AG04449 (cell line): ENCODE data around the gene NBEAL1.
"Not testable (repeated sequence)": the region's sequence is repeated elsewhere in the genome, so short reads cannot be mapped to it uniquely, and the experiment has no call there.

Source experiments
- CTCF ChIA-PET: fragments of 350-600 bp; formaldehyde crosslinking; extraction: SDS; loops from one replicate; lab custom pipeline; 2021; ENCODE audit warnings: antibody characterized with exemption; lab: Yijun Ruan, JAX
- POLR2A ChIA-PET: fragments of 400-600, 350-600 bp; formaldehyde crosslinking; extraction: SDS; loops from one replicate; lab custom pipeline; 2020; ENCODE audit warnings: antibody characterized with exemption, inconsistent platforms; lab: Yijun Ruan, JAX
- DNase-seq: peaks from one replicate; pipeline ENCODE4 v3.0.0-alpha.2; 2010; ENCODE audit warnings: low read depth, low spot score
- H3K4me3 ChIP-seq: 2 replicates; pipeline ENCODE4 v1.5.1; 2011; ENCODE audit warnings: low read depth, mild to moderate bottlenecking, control low read depth, low read length
- TF ChIP-seq, protein P1 (sequence below): IDR thresholded peaks from one replicate; pipeline ENCODE4 v1.5.1; 2011; ENCODE audit warnings: mild to moderate bottlenecking, moderate library complexity, low read length, control low read depth, inconsistent platforms; ENCODE audit not compliant: insufficient read depth; ENCODE audit errors: missing control alignments

The NBEAL1 gene

DNA sequence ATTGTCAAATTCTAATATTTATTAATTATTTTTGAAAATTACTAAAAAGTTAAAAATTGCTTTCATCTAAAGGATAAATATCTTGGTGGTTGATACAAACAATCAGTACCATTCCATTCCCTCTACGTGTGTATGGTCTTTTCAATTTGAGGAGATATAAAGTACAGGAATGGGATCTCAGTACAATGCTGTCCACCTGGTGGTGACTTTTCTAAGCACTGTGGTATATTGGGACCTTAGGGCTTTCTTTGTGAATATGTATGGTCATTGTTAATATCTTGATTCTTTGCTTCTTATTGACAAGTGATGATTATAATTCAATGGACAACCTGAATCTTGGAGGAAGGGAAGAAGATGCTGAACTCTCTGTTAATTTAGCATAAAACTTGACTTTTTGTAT, 83.1 kb downstream of the NBEAL1 start:
- POLR2A ChIA-PET = no interaction called here
- no peak for DNase-seq
- H3K4me3 ChIP-seq = no peak overlapping the region
- CTCF ChIA-PET = no interaction called here
- TF ChIP-seq, protein P1, sequence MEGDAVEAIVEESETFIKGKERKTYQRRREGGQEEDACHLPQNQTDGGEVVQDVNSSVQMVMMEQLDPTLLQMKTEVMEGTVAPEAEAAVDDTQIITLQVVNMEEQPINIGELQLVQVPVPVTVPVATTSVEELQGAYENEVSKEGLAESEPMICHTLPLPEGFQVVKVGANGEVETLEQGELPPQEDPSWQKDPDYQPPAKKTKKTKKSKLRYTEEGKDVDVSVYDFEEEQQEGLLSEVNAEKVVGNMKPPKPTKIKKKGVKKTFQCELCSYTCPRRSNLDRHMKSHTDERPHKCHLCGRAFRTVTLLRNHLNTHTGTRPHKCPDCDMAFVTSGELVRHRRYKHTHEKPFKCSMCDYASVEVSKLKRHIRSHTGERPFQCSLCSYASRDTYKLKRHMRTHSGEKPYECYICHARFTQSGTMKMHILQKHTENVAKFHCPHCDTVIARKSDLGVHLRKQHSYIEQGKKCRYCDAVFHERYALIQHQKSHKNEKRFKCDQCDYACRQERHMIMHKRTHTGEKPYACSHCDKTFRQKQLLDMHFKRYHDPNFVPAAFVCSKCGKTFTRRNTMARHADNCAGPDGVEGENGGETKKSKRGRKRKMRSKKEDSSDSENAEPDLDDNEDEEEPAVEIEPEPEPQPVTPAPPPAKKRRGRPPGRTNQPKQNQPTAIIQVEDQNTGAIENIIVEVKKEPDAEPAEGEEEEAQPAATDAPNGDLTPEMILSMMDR = no peak

DNA sequence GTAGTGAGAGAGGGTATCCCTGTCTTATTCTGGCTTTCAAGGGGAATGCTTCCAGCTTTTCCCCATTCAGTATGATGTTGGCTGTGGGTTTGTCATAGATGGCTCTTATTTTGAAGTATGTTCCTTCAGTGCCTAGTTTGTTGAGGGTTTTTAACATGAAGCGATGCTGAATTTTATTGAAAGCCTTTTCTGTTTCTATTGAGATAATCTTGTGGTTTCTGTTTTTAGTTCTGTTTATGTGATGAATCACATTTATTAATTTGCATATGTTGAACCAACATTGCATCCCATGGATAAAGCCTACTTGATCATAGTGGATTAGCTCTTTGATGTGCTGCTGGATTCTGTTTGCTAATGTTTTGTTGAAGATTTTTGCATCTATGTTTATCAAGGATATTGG, 87.7 kb downstream of the NBEAL1 start:
- DNase-seq, POLR2A ChIA-PET, CTCF ChIA-PET, H3K4me3 ChIP-seq: not testable (repeated sequence)

GRCh38 chr2:203104273-203104672, 89.6 kb downstream of the NBEAL1 start:
- no peak overlapping the region for H3K4me3 ChIP-seq
- CTCF ChIA-PET = interaction anchor here (1.0 kb wide), 1 partner anchor 41 kb away, joined by 3 read pairs; no protein-coding TSS in a partner anchor
- POLR2A ChIA-PET = no interaction called here
- TF ChIP-seq, protein P1 = no peak
- no peak for DNase-seq

DNA sequence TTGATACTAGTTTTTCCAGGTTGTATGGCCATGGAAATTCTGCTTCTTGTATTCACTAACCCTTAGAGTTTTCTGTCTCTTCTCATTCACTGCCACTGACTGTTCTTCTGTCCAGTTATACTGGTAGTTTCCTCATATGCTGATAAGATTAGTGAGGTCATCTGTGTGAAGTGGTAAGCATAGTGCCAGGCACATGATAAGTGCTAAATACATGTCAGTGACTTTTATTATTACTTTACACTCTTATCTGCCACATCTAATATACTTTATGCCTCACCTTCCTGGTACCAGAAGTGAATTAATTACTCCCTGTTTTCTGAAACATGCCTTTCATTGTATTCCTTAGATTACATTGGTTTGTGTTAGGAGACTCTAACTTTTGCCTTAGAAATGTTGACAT, 91.3 kb downstream of the NBEAL1 start:
- POLR2A ChIA-PET = no interaction called here
- TF ChIP-seq, protein P1 = no peak
- CTCF ChIA-PET = no interaction called here
- no peak overlapping the region for H3K4me3 ChIP-seq
- no peak for DNase-seq

DNA sequence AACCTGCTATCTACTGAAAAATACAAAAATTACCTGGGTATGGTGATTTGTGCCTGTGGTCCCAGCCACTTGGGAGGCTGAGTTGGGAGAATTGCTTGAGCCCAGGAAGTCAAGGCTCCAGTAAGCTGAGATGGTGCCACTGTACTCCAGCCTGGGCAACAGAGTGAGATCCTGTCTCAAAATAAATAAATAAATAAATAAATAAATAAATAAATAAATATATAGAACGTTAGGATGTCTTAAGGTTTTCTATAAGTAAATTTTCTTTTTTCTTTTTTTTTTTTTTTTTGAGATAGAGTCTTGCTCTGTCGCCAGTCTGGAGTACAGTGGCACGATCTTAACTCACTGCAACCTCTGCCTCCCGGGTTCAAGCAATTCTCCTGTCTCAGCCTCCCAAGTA, 95.8 kb downstream of the NBEAL1 start:
- POLR2A ChIA-PET, H3K4me3 ChIP-seq, DNase-seq: not testable (repeated sequence)
- CTCF ChIA-PET = interaction anchor here (1.4 kb wide), 1 partner anchor 27 kb away, joined by 3 read pairs; no protein-coding TSS in a partner anchor

DNA sequence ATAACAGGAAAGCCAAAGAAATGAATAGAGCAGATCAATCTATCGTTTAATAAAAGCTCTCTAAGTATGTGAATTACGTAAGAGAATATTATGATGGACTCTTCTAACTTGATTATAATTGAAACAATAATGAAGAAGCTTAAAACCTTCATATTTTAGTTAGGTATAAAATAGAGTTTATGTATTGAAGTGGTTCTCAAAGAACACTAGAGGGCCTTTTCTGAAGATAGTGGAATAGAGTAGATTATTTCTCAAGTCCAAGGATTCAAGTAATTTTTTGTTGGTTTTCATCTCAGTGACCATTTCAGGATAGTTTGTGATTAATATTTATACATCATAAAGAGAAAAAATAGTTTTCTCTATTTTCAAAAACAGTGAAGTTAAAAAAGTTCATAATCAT, 97.7 kb downstream of the NBEAL1 start:
- POLR2A ChIA-PET = no interaction called here
- no peak overlapping the region for H3K4me3 ChIP-seq
- TF ChIP-seq, protein P1 = no peak
- CTCF ChIA-PET = interaction anchor here (0.9 kb wide), 1 partner anchor 14 kb away, joined by 3 read pairs; no protein-coding TSS in a partner anchor
- no peak for DNase-seq

GRCh38 chr2:203115201-203115700, 100.6 kb downstream of the NBEAL1 start:
- H3K4me3 ChIP-seq, CTCF ChIA-PET, POLR2A ChIA-PET, DNase-seq: not testable (repeated sequence)

DNA sequence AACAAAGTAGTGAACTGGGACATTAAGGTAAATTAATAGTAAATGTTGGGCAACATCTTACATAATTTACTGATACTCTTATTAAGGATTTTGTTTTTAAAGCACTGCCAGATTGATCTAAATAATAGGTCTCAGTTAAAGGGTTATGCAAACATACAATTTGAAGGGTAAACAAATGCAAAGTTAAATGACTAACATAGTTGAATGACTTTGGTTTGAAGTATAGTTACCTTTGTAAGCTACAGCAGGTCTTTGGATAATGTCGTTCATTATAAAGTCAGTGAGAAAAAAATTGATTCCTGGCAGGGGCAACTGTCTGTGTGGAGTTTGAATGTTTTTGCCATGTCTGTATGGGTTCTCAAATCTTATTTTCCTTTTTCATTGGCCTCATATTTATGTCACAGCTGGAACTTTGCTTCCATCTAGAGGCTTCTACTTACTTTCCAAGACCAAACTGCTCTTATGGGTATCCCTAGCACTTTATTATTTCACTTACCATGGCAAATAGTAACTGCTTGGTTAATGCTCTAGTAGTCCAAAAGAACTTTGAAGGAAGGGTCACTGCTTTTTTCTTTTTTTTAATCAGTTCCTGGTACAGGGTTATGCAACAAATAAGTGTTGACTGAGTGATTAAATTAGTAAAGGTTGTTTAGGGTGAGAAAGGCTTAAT, 107.8 kb downstream of the NBEAL1 start:
- no peak overlapping the region for H3K4me3 ChIP-seq
- TF ChIP-seq, protein P1 = no peak
- CTCF ChIA-PET = no interaction called here
- no peak for DNase-seq
- POLR2A ChIA-PET = no interaction called here
